ENCODE data around the gene WASF2.

DNA sequence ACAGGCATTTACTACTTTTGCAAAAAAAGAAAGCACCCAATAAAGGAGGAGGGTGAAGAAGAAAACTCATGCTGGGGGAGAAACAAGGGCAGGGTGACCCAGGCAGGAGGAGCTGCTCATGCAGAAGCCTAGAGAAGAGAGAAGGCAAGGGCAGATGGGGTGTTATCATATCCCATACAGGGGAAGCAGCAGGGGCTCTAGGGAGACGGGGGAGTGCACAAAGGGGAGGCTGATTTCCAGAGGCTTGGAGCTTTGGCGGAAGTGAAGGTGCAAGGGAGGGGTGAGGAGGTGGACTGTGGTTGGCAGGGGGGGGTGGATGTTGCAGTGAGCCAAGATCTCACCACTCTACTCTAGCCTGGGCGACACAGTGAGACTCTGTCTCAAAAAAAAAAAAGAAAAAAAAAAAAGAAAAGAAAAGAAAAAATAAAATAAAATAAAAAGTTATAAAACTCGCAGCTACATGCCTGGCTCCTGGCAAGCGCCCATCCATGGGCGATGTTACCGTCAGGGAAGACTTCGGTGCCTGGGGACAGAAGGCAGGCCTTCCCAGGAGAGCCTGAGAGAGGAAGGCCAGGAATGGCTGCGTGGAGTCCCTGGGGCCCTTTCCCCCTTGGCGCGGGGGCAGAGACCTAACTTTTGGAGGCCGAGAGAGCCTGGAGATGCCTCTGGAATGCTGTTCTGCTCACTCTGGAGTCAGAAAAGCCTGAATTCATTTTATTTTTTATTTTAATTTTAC is 112.0 kb downstream of the WASF2 start:
- TF ChIP-seq POLR2A (IDR thresholded peaks at IDR 0.05) = no peak
- TF ChIP-seq, protein P1, sequence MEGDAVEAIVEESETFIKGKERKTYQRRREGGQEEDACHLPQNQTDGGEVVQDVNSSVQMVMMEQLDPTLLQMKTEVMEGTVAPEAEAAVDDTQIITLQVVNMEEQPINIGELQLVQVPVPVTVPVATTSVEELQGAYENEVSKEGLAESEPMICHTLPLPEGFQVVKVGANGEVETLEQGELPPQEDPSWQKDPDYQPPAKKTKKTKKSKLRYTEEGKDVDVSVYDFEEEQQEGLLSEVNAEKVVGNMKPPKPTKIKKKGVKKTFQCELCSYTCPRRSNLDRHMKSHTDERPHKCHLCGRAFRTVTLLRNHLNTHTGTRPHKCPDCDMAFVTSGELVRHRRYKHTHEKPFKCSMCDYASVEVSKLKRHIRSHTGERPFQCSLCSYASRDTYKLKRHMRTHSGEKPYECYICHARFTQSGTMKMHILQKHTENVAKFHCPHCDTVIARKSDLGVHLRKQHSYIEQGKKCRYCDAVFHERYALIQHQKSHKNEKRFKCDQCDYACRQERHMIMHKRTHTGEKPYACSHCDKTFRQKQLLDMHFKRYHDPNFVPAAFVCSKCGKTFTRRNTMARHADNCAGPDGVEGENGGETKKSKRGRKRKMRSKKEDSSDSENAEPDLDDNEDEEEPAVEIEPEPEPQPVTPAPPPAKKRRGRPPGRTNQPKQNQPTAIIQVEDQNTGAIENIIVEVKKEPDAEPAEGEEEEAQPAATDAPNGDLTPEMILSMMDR (IDR thresholded peaks at IDR 0.05) = no peak

Measured in right lobe of liver (tissue), 4 donors.